Transverse colon (tissue), 4 donors: Measurements from ENCODE around the gene RBM47.

Source experiments
- CTCF ChIP-seq, 5 experiments: fragments of 200-600 bp in 3 of 5; fragments of 450-650 bp in 2 of 5; sonication (generic) in 3 of 5; IDR thresholded peaks; 1 replicate in 2 of 5; 2 replicates in 3 of 5; pipeline ENCODE4 v1.5.1; 2016 to 2017; ENCODE audit warnings: antibody characterized with exemption in 5 of 5, inconsistent platforms in 3 of 5, mild to moderate bottlenecking in 2 of 5, moderate library complexity in 1 of 5
- POLR2A ChIP-seq: fragments of 450-650 bp; IDR thresholded peaks from one replicate; pipeline ENCODE4 v1.6.1; 2016; ENCODE audit warnings: antibody characterized with exemption, mild to moderate bottlenecking, moderate library complexity
- POLR2AphosphoS5 ChIP-seq, 3 donors: sonication (generic); formaldehyde crosslinking; IDR thresholded peaks; one replicate each; pipeline ENCODE4 v1.6.1; 2016; ENCODE audit warnings: antibody characterized with exemption in 3 of 3

DNA sequence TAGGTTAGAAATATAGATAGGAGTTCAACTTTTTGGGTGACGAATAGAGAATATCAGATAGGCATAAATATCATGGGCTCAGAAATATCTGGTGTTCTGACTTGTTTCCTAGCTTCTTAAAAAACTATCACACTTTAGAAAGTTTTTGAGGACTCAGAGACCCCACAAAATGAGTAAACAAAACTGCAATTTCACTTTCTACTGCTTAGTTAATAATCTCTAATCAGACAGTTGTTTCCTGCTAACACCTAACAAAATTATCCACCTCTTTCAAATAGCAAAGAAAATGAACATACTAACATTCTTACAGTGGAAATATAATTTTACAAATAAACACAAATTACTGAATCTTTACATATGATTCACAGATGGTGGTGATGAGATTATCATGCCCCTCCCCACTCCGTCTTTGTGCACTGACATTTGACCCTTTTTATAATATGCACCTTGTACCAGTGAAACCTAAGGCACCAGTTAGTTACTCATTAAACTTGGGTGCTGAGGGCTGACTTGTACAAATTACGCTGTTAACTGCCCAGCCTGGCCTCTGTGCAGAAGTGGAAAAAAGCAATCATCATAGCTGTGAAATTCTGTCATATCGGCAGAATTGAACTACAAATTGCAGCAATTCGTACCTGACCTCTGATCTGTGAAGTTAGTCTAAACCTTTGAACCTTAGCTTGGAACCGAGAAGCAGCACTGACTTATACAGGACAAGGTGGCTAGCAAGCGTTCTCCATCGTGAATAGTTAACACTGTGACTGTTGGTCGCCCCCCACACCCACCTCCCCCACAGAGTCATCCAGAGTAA lies 155.9 kb downstream of the RBM47 start:
- TF ChIP-seq CTCF (IDR thresholded peaks at IDR 0.05) (no peak), POLR2A (peak; percentile 22), POLR2AphosphoS5 (IDR thresholded peaks at IDR 0.05) (peak in 2 of 3 donors; percentile 33 to 63)
